ENCODE measurements around the gene CCDC201.

The CCDC201 gene

DNA sequence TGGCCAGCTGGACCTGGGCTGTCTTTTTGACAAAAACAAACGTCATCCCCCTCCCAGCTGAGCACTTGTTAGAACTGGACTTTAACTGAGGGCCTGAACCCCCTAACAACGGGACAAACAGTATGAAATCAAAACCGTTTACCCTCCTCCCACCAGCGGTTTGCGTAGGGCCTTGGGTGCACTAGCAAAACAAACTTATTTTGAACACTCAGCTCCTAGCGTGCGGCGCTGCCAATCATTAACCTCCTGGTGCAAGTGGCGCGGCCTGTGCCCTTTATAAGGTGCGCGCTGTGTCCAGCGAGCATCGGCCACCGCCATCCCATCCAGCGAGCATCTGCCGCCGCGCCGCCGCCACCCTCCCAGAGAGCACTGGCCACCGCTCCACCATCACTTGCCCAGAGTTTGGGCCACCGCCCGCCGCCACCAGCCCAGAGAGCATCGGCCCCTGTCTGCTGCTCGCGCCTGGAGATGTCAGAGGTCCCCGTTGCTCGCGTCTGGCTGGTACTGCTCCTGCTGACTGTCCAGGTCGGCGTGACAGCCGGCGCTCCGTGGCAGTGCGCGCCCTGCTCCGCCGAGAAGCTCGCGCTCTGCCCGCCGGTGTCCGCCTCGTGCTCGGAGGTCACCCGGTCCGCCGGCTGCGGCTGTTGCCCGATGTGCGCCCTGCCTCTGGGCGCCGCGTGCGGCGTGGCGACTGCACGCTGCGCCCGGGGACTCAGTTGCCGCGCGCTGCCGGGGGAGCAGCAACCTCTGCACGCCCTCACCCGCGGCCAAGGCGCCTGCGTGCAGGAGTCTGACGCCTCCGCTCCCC lies 15.5 kb upstream of the CCDC201 start, which contains the start of gene IGFBP1:
IGFBP1 (plus strand) TSS at position 304 of the 808 bp plus-strand sequence; CDS start at position 469, 165 bp downstream.
- in situ Hi-C loops (cut with MboI; ENCODE audit: low pct_unique_long_range_greater_than_20kb, low sequenced_read_pairs, unreplicated experiment): no loop called here

DNA sequence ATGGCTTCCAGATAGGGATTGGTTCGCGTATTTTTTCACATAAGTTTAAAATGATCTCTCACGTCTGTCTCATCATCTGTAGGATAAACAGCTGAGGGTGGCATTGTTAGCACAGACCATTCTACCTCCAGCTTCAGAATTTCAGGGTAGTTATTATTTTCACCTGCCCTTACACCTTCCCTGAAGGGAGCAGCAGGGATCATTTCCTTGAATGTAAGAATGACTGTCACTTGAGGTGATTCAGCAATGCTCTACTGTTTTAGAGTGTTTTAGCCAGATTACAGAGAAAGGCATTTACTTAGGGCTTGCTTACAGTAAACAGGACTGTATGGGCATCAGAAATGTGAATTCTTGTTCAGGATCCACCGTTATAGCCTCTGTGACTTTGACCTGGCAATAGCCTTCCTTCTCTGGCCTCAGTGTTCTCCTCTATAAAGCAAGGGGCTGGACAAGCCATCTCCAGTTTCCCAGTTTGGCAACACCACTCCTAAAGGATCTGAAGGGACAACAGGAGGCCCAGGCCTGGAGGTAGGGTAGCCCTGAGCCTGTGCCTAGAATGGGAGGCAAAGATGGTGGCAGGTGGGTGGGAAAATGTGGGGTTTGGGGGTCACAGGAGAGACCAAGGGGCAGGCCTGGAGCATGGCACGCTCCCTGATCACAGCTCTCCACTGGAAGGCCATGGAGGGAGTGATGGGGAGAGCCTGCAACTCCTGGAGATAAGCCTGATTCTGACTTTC lies 14.2 kb upstream of the CCDC201 start:
- no peak for DNase-seq (ENCODE audit: low spot score)
- in situ Hi-C loops (cut with MboI; ENCODE audit: low pct_unique_long_range_greater_than_20kb, low sequenced_read_pairs, unreplicated experiment): no loop called here
- TF ChIP-seq, protein P1, sequence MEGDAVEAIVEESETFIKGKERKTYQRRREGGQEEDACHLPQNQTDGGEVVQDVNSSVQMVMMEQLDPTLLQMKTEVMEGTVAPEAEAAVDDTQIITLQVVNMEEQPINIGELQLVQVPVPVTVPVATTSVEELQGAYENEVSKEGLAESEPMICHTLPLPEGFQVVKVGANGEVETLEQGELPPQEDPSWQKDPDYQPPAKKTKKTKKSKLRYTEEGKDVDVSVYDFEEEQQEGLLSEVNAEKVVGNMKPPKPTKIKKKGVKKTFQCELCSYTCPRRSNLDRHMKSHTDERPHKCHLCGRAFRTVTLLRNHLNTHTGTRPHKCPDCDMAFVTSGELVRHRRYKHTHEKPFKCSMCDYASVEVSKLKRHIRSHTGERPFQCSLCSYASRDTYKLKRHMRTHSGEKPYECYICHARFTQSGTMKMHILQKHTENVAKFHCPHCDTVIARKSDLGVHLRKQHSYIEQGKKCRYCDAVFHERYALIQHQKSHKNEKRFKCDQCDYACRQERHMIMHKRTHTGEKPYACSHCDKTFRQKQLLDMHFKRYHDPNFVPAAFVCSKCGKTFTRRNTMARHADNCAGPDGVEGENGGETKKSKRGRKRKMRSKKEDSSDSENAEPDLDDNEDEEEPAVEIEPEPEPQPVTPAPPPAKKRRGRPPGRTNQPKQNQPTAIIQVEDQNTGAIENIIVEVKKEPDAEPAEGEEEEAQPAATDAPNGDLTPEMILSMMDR (IDR thresholded peaks at IDR 0.05; ENCODE audit: extremely low read depth, insufficient read depth, missing control alignments): no peak

More for the DNA sequence above, 15.5 kb upstream of the CCDC201 start, which contains the start of gene IGFBP1:
- TF ChIP-seq, protein P1 (IDR thresholded peaks at IDR 0.05; ENCODE audit: extremely low read depth, insufficient read depth, missing control alignments): no peak
- no peak for DNase-seq (ENCODE audit: low spot score)

DNA sequence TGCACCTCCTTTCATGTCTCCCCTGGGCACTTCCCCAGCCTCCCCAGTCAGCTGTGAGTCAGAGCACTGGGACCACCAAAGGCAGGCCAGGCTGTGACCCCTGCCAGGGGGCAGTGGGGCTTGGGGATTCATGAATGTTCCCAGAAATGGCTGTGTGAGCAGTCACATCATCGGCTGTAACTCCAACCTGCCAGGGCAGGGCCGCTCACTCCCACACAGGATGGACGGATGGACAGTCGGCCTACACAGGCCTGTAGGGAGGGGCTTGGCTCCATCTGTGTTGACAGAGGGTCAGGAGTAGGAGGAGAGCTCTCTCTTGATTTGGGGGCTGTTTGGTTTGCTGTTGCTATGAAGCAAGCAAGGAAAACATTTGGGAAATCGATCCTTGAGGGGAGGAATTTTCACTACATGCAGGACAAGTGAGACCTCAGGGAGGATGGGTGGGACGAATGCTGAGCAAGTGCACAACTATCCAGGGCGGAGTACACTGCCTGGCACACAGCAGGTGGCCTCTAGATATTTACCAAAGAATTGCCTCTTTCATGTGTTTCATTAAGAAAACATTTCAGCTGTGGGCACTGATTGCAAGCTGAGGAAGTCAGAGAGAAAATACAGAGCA lies 12.5 kb upstream of the CCDC201 start:
- TF ChIP-seq, protein P1 (IDR thresholded peaks at IDR 0.05; ENCODE audit: extremely low read depth, insufficient read depth, missing control alignments): no peak
- DNase-seq (ENCODE audit: low spot score): no peak
- in situ Hi-C loops (cut with MboI; ENCODE audit: low pct_unique_long_range_greater_than_20kb, low sequenced_read_pairs, unreplicated experiment): no loop called here

DNA sequence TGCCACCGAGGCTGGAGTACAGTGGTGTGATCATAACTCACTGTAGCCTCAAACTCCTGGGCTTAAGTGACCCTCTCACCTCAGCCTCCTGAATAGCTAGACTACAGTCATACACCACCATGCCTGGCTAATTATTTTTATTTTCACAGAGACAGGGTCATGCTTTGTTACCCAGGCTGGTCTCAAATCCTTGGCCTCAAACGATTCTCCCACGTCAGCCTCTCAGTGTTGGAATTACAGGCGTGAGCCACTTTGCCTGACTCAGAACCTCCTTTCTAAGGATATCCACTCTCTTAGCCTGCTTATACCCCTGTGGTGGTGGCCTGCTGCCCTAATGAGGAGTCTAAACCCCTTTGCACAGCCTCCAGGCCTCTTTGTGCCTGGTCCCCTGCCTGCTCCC lies 11.3 kb upstream of the CCDC201 start:
- TF ChIP-seq, protein P1 (IDR thresholded peaks at IDR 0.05; ENCODE audit: extremely low read depth, insufficient read depth, missing control alignments): no peak
- in situ Hi-C loops (cut with MboI; ENCODE audit: low pct_unique_long_range_greater_than_20kb, low sequenced_read_pairs, unreplicated experiment): no loop called here
- DNase-seq (ENCODE audit: low spot score): no peak

DNA sequence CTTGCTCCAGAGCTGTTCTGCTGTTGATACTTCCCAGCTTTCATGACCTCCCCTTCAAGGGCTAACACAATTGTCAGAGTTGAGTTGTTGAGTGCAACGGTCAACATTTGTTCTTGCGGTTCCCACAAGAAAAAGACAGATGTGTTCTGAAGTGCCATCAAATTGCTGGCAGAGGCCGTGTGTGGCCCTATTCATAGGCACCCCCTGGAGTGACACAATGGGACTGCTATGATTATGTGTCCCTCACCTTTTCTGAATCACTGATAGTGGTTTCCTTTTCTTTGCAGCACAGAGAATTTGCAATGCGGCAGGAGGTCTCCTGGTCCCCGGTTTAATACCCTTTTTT lies 9.6 kb upstream of the CCDC201 start:
- DNase-seq (ENCODE audit: low spot score): no peak
- TF ChIP-seq, protein P1 (IDR thresholded peaks at IDR 0.05; ENCODE audit: extremely low read depth, insufficient read depth, missing control alignments): no peak
- in situ Hi-C loops (cut with MboI; ENCODE audit: low pct_unique_long_range_greater_than_20kb, low sequenced_read_pairs, unreplicated experiment): no loop called here

DNA sequence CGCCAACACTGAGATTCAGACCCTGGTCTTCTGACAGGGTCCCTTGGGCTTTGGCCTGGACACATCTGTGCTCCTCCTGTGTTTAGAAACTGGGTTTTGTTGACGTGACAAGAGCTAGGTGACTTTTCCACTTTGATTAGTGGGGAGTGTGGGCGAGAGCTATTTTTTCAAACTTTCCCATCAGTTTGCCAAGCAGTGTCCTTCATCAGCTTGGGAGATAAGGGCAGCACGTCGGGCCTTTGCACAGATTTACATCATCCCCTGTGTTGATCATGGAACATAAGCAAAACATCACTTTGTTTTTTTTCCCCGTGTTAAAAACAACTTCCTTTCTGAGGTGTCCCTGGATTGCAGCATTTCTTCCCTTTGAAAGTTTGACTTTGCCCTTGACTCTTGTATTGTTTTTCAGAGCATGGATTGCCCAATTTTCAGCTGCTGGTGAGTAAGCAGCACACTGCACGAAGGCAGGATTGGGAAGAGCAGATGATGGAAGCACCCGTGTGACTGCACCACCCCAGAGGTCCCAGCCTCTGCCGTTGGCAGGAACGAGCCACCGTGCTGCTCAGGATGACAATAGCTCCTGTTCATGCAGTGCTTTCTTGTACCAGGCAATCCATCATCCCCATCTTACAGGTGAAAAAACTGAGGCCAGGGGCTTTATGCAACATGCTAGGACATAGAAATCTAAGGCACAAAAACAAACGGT lies 9.0 kb upstream of the CCDC201 start:
- TF ChIP-seq, protein P1 (IDR thresholded peaks at IDR 0.05; ENCODE audit: extremely low read depth, insufficient read depth, missing control alignments): no peak
- in situ Hi-C loops (cut with MboI; ENCODE audit: low pct_unique_long_range_greater_than_20kb, low sequenced_read_pairs, unreplicated experiment): no loop called here
- DNase-seq (ENCODE audit: low spot score): no peak

Data from GM13977 (cell line).